ENCODE results near the gene ACTG1.

DNA sequence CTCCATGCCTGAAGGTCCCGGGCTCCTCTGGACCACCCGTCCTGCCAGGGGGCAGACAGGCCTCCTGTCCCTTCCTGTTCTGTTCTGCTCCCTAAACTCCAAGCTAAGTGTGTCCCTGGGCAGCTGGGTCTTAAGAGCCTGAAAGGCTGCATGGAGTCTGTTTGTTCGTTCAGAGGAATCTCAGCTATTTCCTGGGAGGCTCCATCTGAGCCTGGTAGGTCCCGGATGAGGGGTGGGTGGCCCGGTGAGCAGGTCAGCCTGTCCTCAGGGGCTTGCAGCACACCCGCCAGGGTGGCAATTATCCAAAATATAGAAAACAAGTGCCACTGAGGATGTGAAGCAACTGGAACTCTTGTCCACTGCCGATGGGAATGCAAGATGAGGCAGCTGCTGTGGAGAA, 12.6 kb downstream of the ACTG1 start:
- TF ChIP-seq, protein P1, sequence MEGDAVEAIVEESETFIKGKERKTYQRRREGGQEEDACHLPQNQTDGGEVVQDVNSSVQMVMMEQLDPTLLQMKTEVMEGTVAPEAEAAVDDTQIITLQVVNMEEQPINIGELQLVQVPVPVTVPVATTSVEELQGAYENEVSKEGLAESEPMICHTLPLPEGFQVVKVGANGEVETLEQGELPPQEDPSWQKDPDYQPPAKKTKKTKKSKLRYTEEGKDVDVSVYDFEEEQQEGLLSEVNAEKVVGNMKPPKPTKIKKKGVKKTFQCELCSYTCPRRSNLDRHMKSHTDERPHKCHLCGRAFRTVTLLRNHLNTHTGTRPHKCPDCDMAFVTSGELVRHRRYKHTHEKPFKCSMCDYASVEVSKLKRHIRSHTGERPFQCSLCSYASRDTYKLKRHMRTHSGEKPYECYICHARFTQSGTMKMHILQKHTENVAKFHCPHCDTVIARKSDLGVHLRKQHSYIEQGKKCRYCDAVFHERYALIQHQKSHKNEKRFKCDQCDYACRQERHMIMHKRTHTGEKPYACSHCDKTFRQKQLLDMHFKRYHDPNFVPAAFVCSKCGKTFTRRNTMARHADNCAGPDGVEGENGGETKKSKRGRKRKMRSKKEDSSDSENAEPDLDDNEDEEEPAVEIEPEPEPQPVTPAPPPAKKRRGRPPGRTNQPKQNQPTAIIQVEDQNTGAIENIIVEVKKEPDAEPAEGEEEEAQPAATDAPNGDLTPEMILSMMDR (IDR thresholded peaks at IDR 0.05), result no peak
- TF ChIP-seq POLR2A (IDR thresholded peaks at IDR 0.05), result no peak
